Spleen (tissue), 11 donors: ENCODE measurements around the gene NT5C1A. TPM values are rescaled to one million over a fixed set of nuclear protein-coding genes. Genes with fewer than 3 reads are reported as not detected.

Source experiments
- DNase-seq: peaks from one replicate; pipeline ENCODE4 v3.0.0-alpha.2; 2020
- H3K27ac ChIP-seq, 8 donors: fragments of 200-600 bp; sonication (generic) in 7 of 8; 1 replicate in 4 of 8; 2 replicates in 4 of 8; pipeline versions ENCODE4 v1.5.0 to v1.8.0; 2016 to 2021; ENCODE audit warnings: inconsistent platforms in 4 of 8, mild to moderate bottlenecking in 4 of 8, moderate library complexity in 1 of 8
- H3K27me3 ChIP-seq, 7 donors: fragments of 200-600 bp; sonication (generic) in 6 of 7; replicated peaks in 1 of 7; 1 replicate in 4 of 7; 2 replicates in 3 of 7; pipeline versions ENCODE4 v1.5.0 to v1.8.0; 2016 to 2021; ENCODE audit warnings: inconsistent platforms in 3 of 7, mild to moderate bottlenecking in 1 of 7
- H3K36me3 ChIP-seq, 6 donors: fragments of 200-600 bp; sonication (generic) in 5 of 6; 1 replicate in 4 of 6; 2 replicates in 2 of 6; pipeline versions ENCODE4 v1.5.0 to v1.8.0; 2016 to 2021; ENCODE audit warnings: inconsistent platforms in 2 of 6
- H3K4me1 ChIP-seq, 6 donors: fragments of 200-600 bp; sonication (generic) in 5 of 6; 1 replicate in 3 of 6; 2 replicates in 3 of 6; pipeline versions ENCODE4 v1.5.0 to v1.8.0; 2016 to 2021; ENCODE audit warnings: inconsistent platforms in 3 of 6
- H3K4me3 ChIP-seq, 8 donors: fragments of 200-600 bp; sonication (generic) in 7 of 8; 1 replicate in 4 of 8; 2 replicates in 4 of 8; pipeline versions ENCODE4 v1.5.0 to v1.8.0; 2016 to 2021; ENCODE audit warnings: inconsistent platforms in 4 of 8, mild to moderate bottlenecking in 4 of 8, moderate library complexity in 2 of 8
- H3K9me3 ChIP-seq, 8 donors: fragments of 200-600 bp; sonication (generic) in 7 of 8; 1 replicate in 4 of 8; 2 replicates in 4 of 8; pipeline versions ENCODE4 v1.5.0 to v1.8.0; 2016 to 2021; ENCODE audit warnings: inconsistent platforms in 4 of 8
- CTCF ChIP-seq, 11 experiments: fragments of 200-600 bp in 7 of 11; fragments of 450-650 bp in 4 of 11; sonication (generic) in 4 of 11; IDR thresholded peaks in 8 of 11; conservative IDR thresholded peaks in 3 of 11; 1 replicate in 7 of 11; 2 replicates in 4 of 11; pipeline versions ENCODE4 v1.4.0 to v1.8.0; 2016 to 2021; ENCODE audit warnings: antibody characterized with exemption in 11 of 11, inconsistent platforms in 4 of 11, mild to moderate bottlenecking in 1 of 11
- POLR2A ChIP-seq, 3 donors: fragments of 450-650 bp; IDR thresholded peaks; one replicate each; pipeline ENCODE4 v1.5.1; 2017; ENCODE audit warnings: antibody characterized with exemption in 3 of 3, mild to moderate bottlenecking in 1 of 3
- POLR2AphosphoS5 ChIP-seq, 3 donors: sonication (generic); formaldehyde crosslinking; IDR thresholded peaks; one replicate each; pipeline ENCODE4 v1.5.1; 2017; ENCODE audit warnings: antibody characterized with exemption in 3 of 3
- WGBS, 5 donors: extraction: QIAGEN DNeasy Blood & Tissue Kit in 3 of 5; methylation state at CpG; one replicate each; pipeline versions ENCODE4 v1.1.5 to v1.1.7; 2013 to 2018; 5-methylcytosine and 5-hydroxymethylcytosine counted together
- intact Hi-C: fragments of 100-400 bp; cut with DNase I; formaldehyde crosslinking; loops from one replicate; pipeline ENCODE4 v1.15.0; 2023; ENCODE audit warnings: low total_unique reads
- polyA plus RNA-seq, 3 donors: library from polyadenylated mRNA; stranded (reverse); fragments of 200-250 nt; gene quantifications; one replicate each; pipeline ENCODE4 v1.2.1, GENCODE V29; 2013
- total RNA-seq, 7 donors: library from RNA; depleted of rRNA in 3 of 7; stranded (reverse); fragments of >200 nt in 3 of 7; fragmentation: NEBNext Ultra II Directional in 4 of 7; extraction: Animal tissue kit (Norgen Biotek cat#: 25700) in 4 of 7; gene quantifications; one replicate each; pipeline versions ENCODE4 v1.1.0 to v1.2.1, GENCODE V29; 2016 to 2021
- donor health status: healthy with polysubstance abuse.
- donor health status: DM: no; HTN: no; CAD: no; lungs with moderate emphysema.
- donor health status: DM: no; HTN: no; CAD: no.
- donor health status: Bipolar disorder and iron deficiency.
- donor health status: healthy.
- donor health status: DM: no; HTN: no; CAD: no.
- donor health status: DM: yes; HTN: yes; CAD: no.

NT5C1A gene
- total and polyA plus RNA-seq, 10 donors = 0.23 TPM; not detected in 9

GRCh38 chr1:39698568-39698967 lies 26.7 kb upstream of the NT5C1A start:
- Histone ChIP-seq H3K4me1 (peaks cover 0 to 8% (median 0%) of the 10 kb centered on the region in 6 donors), H3K9me3 (no peaks in the 10 kb centered on the region), H3K36me3 (no peaks in the 10 kb centered on the region), H3K27ac (no peak overlapping the region), H3K4me3 (no peak overlapping the region), H3K27me3 (peaks cover 0 to 51% (median 0%) of the 10 kb centered on the region in 7 donors)
- no peak for DNase-seq
- 90 to 96% (median 93%) methylated on average over 4 of the region's 4 CpGs for WGBS, 5 donors
- intact Hi-C loops = no loop called here
- TF ChIP-seq CTCF (IDR thresholded peaks at IDR 0.05 in 8 of 11, conservative IDR thresholded peaks at IDR 0.05 in 3 of 11) (no peak), POLR2A (IDR thresholded peaks at IDR 0.05) (no peak), POLR2AphosphoS5 (IDR thresholded peaks at IDR 0.05) (no peak)

GRCh38 chr1:39696448-39696847 lies 24.5 kb upstream of the NT5C1A start:
- intact Hi-C loops = no loop called here
- no peak for DNase-seq
- WGBS, 5 donors = 38 to 45% (median 42%) methylated on average over 1 of the region's 1 CpG
- no peaks in the 10 kb centered on the region for H3K36me3 ChIP-seq
- no peak overlapping the region for H3K27ac ChIP-seq
- no peaks in the 10 kb centered on the region for H3K9me3 ChIP-seq
- H3K27me3 ChIP-seq = peaks cover 0 to 73% (median 19%) of the 10 kb centered on the region in 7 donors
- H3K4me1 ChIP-seq = peaks cover 8 to 22% (median 12%) of the 10 kb centered on the region in 6 donors
- no peak for TF ChIP-seq CTCF (IDR thresholded peaks at IDR 0.05 in 8 of 11, conservative IDR thresholded peaks at IDR 0.05 in 3 of 11)
- TF ChIP-seq POLR2AphosphoS5 (IDR thresholded peaks at IDR 0.05) = no peak
- TF ChIP-seq POLR2A (IDR thresholded peaks at IDR 0.05) = no peak
- no peak overlapping the region for H3K4me3 ChIP-seq

DNA sequence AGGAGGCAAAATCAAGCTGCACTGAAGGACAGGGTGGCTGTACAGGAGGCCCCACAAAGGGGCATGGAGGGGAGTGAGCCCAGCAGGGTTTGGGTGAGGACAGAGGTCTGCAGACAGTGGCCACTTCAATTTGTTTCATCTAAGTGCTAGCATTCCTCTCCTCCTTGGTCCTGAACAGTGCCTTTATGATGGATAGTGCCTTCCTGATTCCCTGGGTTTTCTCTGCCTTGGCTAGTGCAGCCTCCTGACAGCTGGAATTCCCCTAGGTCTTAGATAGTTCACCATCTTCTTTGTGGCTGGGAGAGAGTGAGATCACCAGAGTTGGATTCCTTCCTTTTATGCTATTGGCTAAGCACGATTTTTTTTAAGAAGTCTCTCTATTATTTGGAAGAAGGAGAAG lies 23.1 kb upstream of the NT5C1A start:
- H3K27me3 ChIP-seq = peaks cover 0 to 78% (median 32%) of the 10 kb centered on the region in 7 donors
- H3K27ac ChIP-seq = no peak overlapping the region
- H3K4me1 ChIP-seq = peaks cover 16 to 25% (median 21%) of the 10 kb centered on the region in 6 donors
- intact Hi-C loops = no loop called here
- WGBS, 5 donors = 7 to 11% (median 10%) methylated on average over 1 of the region's 1 CpG
- TF ChIP-seq CTCF (IDR thresholded peaks at IDR 0.05 in 8 of 11, conservative IDR thresholded peaks at IDR 0.05 in 3 of 11) (no peak), POLR2AphosphoS5 (IDR thresholded peaks at IDR 0.05) (no peak)
- no peak for DNase-seq
- H3K4me3 ChIP-seq = no peak overlapping the region
- no peaks in the 10 kb centered on the region for H3K36me3 ChIP-seq
- no peaks in the 10 kb centered on the region for H3K9me3 ChIP-seq

GRCh38 chr1:39694026-39694425 lies 22.1 kb upstream of the NT5C1A start:
- Histone ChIP-seq H3K27me3 (peaks cover 0 to 88% (median 42%) of the 10 kb centered on the region in 7 donors), H3K4me1 (peaks cover 16 to 25% (median 21%) of the 10 kb centered on the region in 6 donors), H3K27ac (no peak overlapping the region), H3K36me3 (no peaks in the 10 kb centered on the region), H3K9me3 (no peaks in the 10 kb centered on the region), H3K4me3 (no peak overlapping the region)
- WGBS, 5 donors = 77 to 100% (median 100%) methylated on average over 1 of the region's 1 CpG
- TF ChIP-seq CTCF (IDR thresholded peaks at IDR 0.05 in 8 of 11, conservative IDR thresholded peaks at IDR 0.05 in 3 of 11) (no peak), POLR2A (IDR thresholded peaks at IDR 0.05) (no peak), POLR2AphosphoS5 (IDR thresholded peaks at IDR 0.05) (no peak)
- DNase-seq = no peak
- intact Hi-C loops = no loop called here
